Kidney (tissue), 14 donors: Measurements from ENCODE around the gene SLX9. TPM values are rescaled to one million over a fixed set of nuclear protein-coding genes. Genes with fewer than 3 reads are reported as not detected.

Source experiments
- DNase-seq, 5 donors: peaks; one replicate each; pipeline ENCODE4 v3.0.0-alpha.2; 2013 to 2020
- FAIRE-seq: peaks from 2 replicates; lab custom pipeline; 2012; peaks lifted over from hg19 to GRCh38; lab: Jason Lieb, UNC
- H3K27ac ChIP-seq, 2 donors: one replicate each; pipeline ENCODE4 v1.7.0; 2013; ENCODE audit warnings: low read depth in 2 of 2, low read length in 2 of 2, inconsistent platforms in 1 of 2
- H3K27me3 ChIP-seq: one replicate; pipeline ENCODE4 v1.7.1; 2013; ENCODE audit warnings: low read length, inconsistent platforms; ENCODE audit not compliant: control insufficient read depth, insufficient read depth
- H3K36me3 ChIP-seq, 3 donors: one replicate each; pipeline versions ENCODE4 v1.7.0 to v1.7.1; 2013; ENCODE audit warnings: low read length in 3 of 3, control low read depth in 1 of 3, inconsistent platforms in 1 of 3; ENCODE audit not compliant: insufficient read depth in 3 of 3, control insufficient read depth in 2 of 3
- H3K4me1 ChIP-seq, 3 donors: one replicate each; pipeline versions ENCODE4 v1.7.0 to v1.7.1; 2013; ENCODE audit warnings: low read length in 3 of 3, inconsistent platforms in 1 of 3, low read depth in 1 of 3; ENCODE audit not compliant: control insufficient read depth in 2 of 3, insufficient read depth in 2 of 3
- H3K4me3 ChIP-seq, 3 donors: one replicate each; pipeline versions ENCODE4 v1.7.0 to v1.8.1; 2013; ENCODE audit warnings: low read length in 3 of 3, control low read depth in 1 of 3, inconsistent platforms in 1 of 3
- H3K9ac ChIP-seq, 3 donors: one replicate each; pipeline versions ENCODE4 v1.7.0 to v1.7.1; 2013; ENCODE audit warnings: low read length in 3 of 3, control low read depth in 1 of 3, inconsistent platforms in 1 of 3
- H3K9me3 ChIP-seq, 3 donors: one replicate each; pipeline versions ENCODE4 v1.7.0 to v1.7.1; 2013; ENCODE audit warnings: low read length in 3 of 3, control low read depth in 1 of 3, inconsistent platforms in 1 of 3; ENCODE audit not compliant: control insufficient read depth in 2 of 3, insufficient read depth in 1 of 3
- intact Hi-C: fragments of 100-400 bp; cut with DNase I; formaldehyde crosslinking; loops from one replicate; pipeline ENCODE4 v1.11.1; 2022
- polyA plus RNA-seq: library from polyadenylated mRNA; stranded (reverse); fragments of 350-450 nt; fragmentation: Illumina TruSeq; extraction: RNeasy Lipid Tissue Mini Kit (QIAGEN cat#74804); gene quantifications from one replicate; pipeline ENCODE4 v1.2.3, GENCODE V29; 2014; ENCODE audit warnings: low read depth, low replicate concordance; ENCODE audit not compliant: insufficient read depth
- total RNA-seq: library from RNA; stranded (reverse); fragmentation: NEBNext Ultra II Directional; extraction: Animal tissue kit (Norgen Biotek cat#: 25700); gene quantifications from one replicate; pipeline ENCODE4 v1.2.1, GENCODE V29; 2021
- TF ChIP-seq, protein P1 (sequence below): IDR thresholded peaks from 3 replicates; pipeline ENCODE4 v1.5.1; 2012; ENCODE audit warnings: mild to moderate bottlenecking, moderate library complexity, borderline replicate concordance; ENCODE audit not compliant: insufficient read depth; ENCODE audit errors: extremely low read depth
- donor health status: control.
- donor health status: control.
- donor health status: control.
- donor health status: control.
- donor health status: control.
- donor health status: DM: yes; HTN: yes; CAD: no.
- donor health status: Normal renal cell carcinoma (clear cell type).

The SLX9 gene
- total and polyA plus RNA-seq, 2 donors from 2014 or later = 27.1 to 35.1 TPM

GRCh38 chr21:44960141-44961092, 20.6 kb downstream of the SLX9 start:
- intact Hi-C loops = no loop called here
- FAIRE-seq = no peak
- Histone ChIP-seq H3K27me3 (no peaks in the 10 kb centered on the region), H3K36me3 (peaks cover 0 to 8% (median 0%) of the 10 kb centered on the region in 3 donors), H3K9ac (no peak overlapping the region), H3K27ac (peak overlapping the region in 1 of 2 donors; percentile 44), H3K4me3 (no peak overlapping the region), H3K9me3 (no peaks in the 10 kb centered on the region), H3K4me1 (peaks cover 0 to 24% (median 3%) of the 10 kb centered on the region in 3 donors)
- TF ChIP-seq, protein P1, sequence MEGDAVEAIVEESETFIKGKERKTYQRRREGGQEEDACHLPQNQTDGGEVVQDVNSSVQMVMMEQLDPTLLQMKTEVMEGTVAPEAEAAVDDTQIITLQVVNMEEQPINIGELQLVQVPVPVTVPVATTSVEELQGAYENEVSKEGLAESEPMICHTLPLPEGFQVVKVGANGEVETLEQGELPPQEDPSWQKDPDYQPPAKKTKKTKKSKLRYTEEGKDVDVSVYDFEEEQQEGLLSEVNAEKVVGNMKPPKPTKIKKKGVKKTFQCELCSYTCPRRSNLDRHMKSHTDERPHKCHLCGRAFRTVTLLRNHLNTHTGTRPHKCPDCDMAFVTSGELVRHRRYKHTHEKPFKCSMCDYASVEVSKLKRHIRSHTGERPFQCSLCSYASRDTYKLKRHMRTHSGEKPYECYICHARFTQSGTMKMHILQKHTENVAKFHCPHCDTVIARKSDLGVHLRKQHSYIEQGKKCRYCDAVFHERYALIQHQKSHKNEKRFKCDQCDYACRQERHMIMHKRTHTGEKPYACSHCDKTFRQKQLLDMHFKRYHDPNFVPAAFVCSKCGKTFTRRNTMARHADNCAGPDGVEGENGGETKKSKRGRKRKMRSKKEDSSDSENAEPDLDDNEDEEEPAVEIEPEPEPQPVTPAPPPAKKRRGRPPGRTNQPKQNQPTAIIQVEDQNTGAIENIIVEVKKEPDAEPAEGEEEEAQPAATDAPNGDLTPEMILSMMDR = no peak
- peak in 1 of 5 donors; percentile 72 for DNase-seq

DNA sequence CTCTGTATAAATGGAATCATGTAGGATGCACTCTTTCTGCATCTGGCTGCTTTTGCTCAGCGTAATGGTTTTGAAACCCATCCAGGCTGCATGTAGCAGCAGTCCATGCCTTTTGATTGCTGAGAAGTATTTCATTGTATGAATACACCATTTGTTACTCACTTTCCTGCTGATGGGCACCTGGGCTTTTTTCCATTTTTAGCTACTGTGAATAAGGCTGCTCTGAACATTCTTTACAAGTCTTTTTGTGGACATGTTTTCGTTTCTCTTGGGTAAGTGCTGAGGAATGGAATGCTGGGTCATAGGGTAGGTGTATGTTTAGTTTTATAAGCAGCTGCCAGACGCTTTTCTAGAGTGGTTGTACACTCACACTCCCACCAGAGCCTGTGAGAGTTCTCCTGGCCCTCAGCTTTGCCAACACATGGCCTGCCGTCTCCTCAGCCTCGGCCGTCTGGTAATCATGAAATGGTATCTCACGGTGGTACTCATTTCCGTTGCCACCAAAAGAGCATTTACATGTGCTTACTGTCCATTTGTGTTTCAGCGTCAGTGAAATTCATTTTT, 22.7 kb downstream of the SLX9 start:
- peaks cover 0 to 33% (median 3%) of the 10 kb centered on the region in 3 donors for H3K4me1 ChIP-seq
- no peaks in the 10 kb centered on the region for H3K27me3 ChIP-seq
- TF ChIP-seq, protein P1 = no peak
- no peak for FAIRE-seq
- no peaks in the 10 kb centered on the region for H3K9me3 ChIP-seq
- H3K36me3 ChIP-seq = peaks cover 0 to 9% (median 0%) of the 10 kb centered on the region in 3 donors
- intact Hi-C loops = no loop called here
- H3K9ac ChIP-seq = no peak overlapping the region
- peak in 3 of 5 donors; percentile 8 to 60 (median 41) for DNase-seq
- H3K27ac ChIP-seq = no peak overlapping the region
- H3K4me3 ChIP-seq = no peak overlapping the region

DNA sequence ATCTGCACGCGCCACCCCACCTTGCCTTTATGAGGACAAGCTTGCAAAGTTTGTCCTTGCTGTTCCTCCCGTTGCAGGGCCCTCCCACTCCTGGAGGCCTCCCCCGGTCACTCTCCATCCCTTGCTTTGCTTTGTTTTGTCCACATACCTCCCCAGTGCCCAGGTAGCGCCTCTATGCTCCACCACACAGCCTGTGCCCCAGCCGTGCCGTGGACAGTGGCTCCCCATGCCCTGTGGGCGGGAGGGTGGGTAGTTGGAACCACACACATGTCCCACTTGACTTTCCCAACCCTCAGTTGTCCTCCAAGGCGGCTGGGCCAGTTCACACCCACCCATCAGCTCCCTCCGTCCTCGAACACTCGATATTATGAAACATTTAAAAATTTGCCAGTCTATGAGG, 24.6 kb downstream of the SLX9 start:
- DNase-seq = peak in 1 of 5 donors; percentile 55
- TF ChIP-seq, protein P1 = no peak
- Histone ChIP-seq H3K36me3 (peaks cover 0 to 11% (median 0%) of the 10 kb centered on the region in 3 donors), H3K4me1 (peaks cover 0 to 26% (median 3%) of the 10 kb centered on the region in 3 donors), H3K4me3 (no peak overlapping the region), H3K9me3 (no peaks in the 10 kb centered on the region), H3K9ac (no peak overlapping the region), H3K27ac (no peak overlapping the region), H3K27me3 (no peaks in the 10 kb centered on the region)
- no peak for FAIRE-seq
- intact Hi-C loops = no loop called here
